K562 treated with DMSO at 1 percent for 4 hours (cell line): ENCODE data around the gene AGFG1. TPM values are rescaled to one million over a fixed set of nuclear protein-coding genes. Genes with fewer than 3 reads are reported as not detected.

Experiments used
- total RNA-seq: library from RNA; unstranded; fragments of 300-600 nt; gene quantifications from 2 replicates; pipeline ENCODE4 v1.2.3, GENCODE V29; 2022; ENCODE audit not compliant: insufficient read depth

The AGFG1 gene
- 19.6 and 24.8 TPM in 2 replicates for total RNA-seq

GRCh38 chr2:227471924-227472264 lies at the start of gene AGFG1:
TSS of gene AGFG1 (plus strand) at chr2:227472156. CDS start at chr2:227472422, 266 bp downstream.

GRCh38 chr2:227598835-227599503 lies 127.0 kb downstream of the AGFG1 start, which contains the start of gene SCYGR2:
TSS of gene SCYGR2 (plus strand) at chr2:227598893. CDS start at chr2:227598893, 0 bp downstream.

Other genes with a start within 250 kb of the AGFG1 start
- gene MFF, start 146.9 kb upstream of the AGFG1 start, total RNA-seq: 27.1 and 36.4 TPM in 2 replicates
- gene TM4SF20, start 92.8 kb upstream of the AGFG1 start, total RNA-seq: not detected in 2 replicates
- not detected in 2 replicates for gene SCYGR1, start 84.2 kb upstream of the AGFG1 start, total RNA-seq
- gene SCYGR2, start 126.7 kb downstream of the AGFG1 start, total RNA-seq: not detected in 2 replicates
- gene SCYGR3, start 142.7 kb downstream of the AGFG1 start, total RNA-seq: not detected in 2 replicates
- gene SCYGR4, start 145.3 kb downstream of the AGFG1 start, total RNA-seq: not detected in 2 replicates
- not detected in 2 replicates for gene SCYGR5, start 194.6 kb downstream of the AGFG1 start, total RNA-seq
- not detected in 2 replicates for gene SLC19A3, start 245.9 kb downstream of the AGFG1 start, total RNA-seq